Mucosa of gallbladder (tissue), 1 donor: Measurements from ENCODE around the gene ACTG1. TPM values are rescaled to one million over a fixed set of nuclear protein-coding genes. Genes with fewer than 3 reads are reported as not detected.

ENCODE experiments used
- DNase-seq: peaks from one replicate; pipeline ENCODE4 v3.0.0-alpha.2; 2020; ENCODE audit warnings: low spot score
- total RNA-seq: library from RNA; stranded (reverse); gene quantifications from one replicate; pipeline ENCODE4 v1.2.1, GENCODE V29; 2021
- donor health status: DM: no; HTN: no; CAD: no.

Gene ACTG1
- total RNA-seq: 2,344 TPM

DNA sequence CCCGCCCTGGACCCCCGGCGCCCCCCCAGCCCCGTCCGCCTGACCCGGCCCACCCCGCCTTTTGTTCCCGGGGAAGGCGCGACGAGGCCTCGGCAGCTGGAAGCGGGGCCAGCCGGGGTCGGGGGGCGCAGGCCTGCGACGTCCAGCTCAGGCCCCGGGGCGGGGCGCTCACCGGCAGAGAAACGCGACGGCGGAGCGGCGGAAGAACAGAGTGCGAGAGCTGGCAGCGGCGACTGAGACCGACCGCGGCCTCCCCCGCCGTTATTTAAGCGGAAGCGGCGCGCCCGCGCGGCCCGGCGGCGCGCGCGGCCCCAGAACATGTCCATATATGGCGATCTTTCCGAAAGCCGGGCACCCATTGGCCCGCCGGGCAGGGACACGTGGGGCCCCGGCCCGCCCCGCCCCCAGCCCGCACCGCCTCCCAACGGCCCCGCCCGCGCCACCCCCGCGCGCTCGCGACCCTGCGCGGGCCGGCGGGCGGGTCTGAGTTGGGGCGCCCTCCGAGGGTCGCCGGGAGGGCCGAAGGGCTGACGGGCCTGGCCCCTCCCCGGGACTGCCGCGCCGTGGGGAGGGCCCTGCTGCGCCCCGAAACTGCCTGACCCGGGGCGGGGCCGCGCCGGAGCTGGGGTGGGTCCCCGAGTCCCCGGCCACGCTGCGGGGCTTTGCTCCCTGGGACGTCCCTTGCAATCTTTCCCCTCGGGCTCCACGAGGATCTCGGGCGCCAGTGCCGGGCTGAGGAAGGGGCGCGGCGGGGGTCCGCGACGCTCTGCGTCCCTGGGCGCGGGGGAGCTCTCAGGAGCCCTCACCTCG is at the start of gene ACTG1:
Gene ACTG1 (minus strand): TSS at position 238 of the 810 bp plus-strand sequence. CDS start 445 bp downstream, outside the sequence.
- peak; percentile 95 for DNase-seq

GRCh38 chr17:81561494-81561885 is 48.9 kb upstream of the ACTG1 start:
- no peak for DNase-seq

DNA sequence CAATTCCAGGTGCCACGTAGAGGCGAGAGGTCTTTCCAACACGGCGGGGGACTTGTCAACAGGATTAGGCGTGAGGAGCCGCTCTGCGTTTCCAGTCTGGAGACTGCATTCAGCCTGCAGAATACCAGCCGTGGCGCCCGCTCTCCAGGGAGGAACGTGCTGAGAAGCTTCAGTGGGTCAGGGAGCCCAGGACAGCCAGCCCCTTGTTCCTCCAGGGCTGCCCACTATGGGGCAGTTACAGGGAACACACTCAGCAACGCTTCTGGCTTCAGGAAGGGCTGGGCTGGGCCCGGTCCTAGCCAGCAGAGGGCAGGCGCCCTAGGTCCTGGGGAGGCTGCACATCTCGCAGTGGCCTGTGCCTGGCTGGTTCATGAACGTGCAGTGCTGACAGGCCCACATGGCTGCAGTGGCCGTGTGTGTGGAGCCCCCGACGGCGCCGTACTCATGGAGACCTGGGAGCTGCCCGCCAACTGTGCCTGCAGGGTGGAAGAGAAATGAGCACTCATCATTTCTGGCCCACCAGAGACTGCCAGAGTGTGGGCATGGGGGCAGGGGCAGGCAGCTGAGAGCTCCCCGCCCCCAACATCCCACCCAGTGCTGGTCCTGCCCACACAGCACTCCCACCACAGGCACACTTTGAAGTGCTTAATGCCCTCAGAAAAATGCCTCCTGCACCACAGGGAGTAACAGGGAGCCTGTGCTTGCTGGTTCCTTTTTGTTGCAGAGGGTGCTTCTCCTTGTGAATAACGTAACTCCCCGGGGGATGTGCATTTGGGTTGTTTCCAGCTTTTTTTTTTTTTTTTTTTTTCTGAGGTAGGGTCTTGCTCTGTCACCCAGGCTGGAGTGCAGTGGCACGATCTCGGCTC is 46.6 kb upstream of the ACTG1 start:
- DNase-seq: no peak

GRCh38 chr17:81558115-81558468 is 45.5 kb upstream of the ACTG1 start:
- no peak for DNase-seq

DNA sequence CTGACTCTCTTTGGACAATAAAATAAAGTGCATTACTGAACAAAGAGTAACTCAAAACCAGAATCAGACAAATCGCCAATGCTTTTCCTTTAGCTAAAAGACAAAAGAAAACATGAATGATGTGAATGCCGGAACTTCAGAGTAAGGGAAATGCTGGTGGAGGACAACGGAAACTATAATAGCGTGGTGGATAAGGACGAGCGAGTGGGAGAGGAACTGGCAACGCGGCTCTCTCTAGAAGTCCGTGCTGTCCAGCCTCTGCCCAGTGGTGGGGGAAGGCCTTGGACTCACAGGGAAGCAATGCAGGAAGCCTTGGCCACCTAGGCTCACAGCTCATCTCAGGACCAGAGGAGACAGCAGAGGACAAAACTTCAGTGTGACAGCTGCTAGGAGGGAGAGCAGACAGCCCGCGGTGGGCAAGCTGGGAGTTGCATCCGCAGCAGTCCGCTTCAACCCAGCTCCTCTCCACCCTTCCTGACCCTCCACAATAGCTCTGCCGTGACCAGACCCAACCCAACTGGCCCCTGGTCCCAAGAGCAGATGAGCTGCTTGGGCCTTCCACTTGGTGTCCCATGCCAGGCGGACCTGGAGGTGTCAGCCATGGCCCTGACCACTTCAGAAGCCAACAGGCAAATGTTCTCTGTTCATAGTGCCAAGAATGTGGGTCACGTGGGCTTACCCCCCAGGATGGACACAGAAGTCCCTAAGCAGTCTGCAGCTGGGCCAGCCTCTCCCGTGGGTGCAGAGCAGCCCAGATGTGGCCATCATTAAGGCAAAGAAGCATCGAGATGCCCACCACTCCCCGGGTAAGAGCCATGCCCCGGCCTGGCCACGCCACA is 44.9 kb upstream of the ACTG1 start:
- DNase-seq: no peak

GRCh38 chr17:81556863-81557262 is 44.3 kb upstream of the ACTG1 start:
- no peak for DNase-seq

- DNase-seq: no peak
Measured at GRCh38 chr17:81556175-81556691, 43.6 kb upstream of the ACTG1 start.

- DNase-seq: no peak
Measured at GRCh38 chr17:81553616-81554181, 41.1 kb upstream of the ACTG1 start.

DNA sequence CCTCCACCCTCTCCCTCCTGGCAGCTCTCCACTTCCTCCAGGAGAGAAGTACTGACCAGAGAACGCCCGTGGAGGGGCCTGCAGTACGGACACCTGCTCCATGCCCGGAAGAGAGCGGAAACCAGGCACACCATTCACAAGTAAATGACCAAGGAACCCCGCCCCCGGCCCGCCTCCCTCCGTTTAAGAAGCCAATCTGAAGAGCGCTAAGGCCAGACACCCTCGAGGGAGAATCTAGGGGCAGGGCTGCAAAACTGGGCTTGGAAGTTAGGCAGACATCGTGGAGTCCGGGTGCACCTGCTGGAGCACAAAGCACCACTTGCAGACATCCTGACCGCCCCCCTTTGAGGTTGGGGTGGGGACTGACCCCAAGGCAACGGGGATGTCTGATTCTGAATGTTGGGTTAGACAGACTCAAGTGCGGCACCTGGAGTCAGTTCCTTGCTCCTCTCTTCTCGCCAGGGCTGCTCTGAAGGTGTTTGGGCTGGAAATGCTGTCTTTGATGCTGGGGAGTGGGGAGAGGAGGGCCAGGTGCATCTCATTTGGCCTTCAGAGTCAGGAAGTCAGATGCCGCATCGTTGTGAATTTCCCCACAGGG is 40.5 kb upstream of the ACTG1 start:
- DNase-seq: peak; percentile 63

DNA sequence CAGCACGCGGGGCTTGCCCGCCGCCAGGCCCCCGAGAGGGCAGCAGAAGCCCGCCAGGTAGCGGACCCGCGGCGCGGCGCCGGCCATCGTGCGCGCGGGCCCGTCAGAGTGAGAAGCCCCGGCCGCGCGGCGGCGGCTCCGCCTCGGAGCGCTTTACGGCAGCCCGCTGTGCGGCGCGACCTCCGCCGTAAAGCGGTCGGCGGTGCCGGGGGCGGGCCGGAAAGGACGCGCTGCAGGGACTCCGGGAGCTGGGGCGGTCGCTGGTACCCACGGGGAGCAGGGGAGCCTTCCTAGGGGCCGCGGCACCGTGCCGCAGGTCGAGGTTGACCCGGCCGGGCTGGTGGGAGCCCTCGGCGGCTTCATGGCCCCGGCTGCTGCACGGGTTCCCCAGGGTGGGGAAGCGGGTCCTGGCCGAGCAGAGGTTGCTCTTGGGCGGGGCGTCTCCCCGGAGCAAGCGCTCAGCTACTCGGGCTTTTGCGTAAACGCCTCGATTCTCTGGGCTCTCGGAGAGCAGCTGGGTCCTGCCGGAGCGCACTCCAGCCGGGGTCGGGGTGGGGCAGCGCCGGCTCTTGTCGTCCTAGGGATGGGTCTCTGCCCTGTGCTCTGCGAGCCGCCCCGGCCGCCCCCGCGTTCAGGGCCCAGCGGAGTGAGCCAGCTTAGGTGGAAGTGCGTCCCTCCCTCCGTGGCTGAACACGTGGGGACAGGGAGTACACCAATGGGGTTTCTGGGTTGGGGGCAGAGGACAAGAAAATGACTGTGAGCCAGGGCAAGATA is 39.8 kb upstream of the ACTG1 start, which contains the start of gene FAAP100:
Gene FAAP100 (minus strand): TSS at position 110 of the 774 bp plus-strand sequence. CDS start 23 bp downstream, at position 87.
- peak; percentile 78 for DNase-seq

DNA sequence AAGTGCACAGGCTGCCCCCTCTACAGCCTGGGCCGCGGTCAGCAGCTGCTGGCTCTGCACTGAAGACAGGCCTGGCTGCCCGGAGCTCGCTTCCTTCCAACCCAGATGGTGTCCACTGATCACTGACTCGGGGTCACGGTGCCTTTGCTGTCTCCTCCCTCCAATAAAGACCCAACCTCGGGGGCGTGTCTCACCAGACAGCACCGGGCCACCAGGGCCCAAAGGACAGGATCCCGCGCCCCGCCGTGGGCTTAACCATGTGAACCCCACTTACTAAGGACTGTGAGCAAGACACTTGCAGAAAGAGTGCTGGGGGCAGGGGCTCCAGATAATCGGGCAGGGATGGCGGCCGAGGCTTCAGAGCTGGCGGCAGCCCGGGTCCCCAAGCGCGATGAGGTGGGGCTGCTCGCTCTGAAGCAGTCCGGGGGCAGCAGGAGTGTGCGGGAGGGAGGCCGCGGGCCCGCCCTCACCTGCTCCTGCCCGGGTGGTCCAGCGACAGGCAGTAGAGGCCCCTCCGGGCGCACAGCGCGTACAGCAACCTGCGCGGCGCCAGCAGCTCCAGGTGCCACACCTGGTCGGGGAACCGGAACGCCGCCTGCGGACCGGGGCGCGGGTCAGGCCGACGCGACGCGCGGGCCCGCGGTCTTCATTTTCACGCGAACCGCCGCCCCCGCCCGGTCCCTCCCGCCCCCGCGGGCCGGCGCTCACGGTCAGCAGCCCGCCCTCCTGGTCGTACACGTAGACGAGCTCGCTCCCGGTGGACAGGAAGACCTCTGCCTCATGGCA is 39.1 kb upstream of the ACTG1 start:
- DNase-seq: no peak

GRCh38 chr17:81550830-81551457 is 38.3 kb upstream of the ACTG1 start:
- no peak for DNase-seq

DNA sequence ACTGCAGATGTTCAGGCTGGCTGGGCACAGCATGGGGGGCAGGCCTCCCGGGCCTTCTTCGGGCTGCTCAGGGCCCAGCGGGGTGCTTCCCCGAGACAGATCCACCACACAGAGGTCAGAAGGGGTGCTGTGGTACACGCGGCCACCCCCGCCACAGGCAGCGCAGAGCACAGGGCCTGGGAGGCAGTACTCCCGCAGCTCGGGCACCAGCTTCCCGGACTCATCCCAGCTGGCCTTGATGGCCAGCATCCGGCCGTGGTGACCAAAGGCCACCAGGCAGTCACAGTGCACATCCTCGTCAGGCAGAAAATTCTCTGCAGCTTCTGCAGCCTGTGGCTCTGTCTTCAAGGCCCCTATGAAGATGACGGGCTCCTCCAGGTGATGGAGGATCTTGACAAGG is 37.7 kb upstream of the ACTG1 start:
- no peak for DNase-seq

DNA sequence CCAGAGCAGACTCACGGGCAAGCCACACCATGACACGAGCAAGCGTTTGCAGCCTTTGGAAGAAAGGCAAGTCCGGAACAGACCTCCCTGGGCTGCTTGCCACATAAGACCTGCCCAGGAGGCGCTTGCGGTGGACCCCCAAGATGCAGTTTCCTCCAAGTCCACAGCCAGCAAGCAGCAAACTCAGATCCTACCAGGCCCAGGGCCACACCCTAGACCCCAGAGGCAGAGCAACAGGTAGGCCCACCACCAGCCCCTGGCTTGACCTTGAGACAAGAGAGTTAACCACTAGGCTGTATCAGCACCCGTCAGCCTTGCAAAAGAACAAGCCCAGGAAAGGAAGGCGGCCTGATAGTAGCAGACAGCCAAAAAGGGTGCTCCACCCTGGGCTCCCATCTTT is 37.2 kb upstream of the ACTG1 start:
- no peak for DNase-seq

DNA sequence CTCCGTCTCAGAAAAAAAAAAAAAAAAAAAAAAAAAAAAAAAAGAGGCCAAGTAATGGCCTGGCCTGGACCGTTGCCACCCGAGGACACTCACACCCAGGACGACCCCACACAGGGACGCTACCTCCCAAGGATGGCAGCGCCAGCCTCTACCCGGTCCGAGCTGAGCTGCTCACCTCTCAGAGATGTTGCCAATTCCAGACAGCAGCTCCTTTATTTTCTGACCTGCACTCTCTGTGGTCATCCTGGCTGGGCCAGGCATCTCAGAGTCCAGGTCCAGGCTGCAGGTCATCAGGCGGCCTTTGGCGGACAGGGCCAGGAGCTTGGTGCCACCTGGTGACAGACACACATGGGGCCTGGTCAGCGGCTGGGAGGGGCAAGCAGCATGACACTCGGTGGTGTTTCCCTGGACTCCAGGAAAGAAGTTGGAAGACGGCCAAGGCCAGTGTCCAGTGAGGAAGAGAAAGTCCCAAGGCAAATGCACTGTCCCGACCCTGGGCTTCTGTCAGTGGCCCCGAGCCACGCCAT is 36.5 kb upstream of the ACTG1 start:
- DNase-seq: no peak

DNA sequence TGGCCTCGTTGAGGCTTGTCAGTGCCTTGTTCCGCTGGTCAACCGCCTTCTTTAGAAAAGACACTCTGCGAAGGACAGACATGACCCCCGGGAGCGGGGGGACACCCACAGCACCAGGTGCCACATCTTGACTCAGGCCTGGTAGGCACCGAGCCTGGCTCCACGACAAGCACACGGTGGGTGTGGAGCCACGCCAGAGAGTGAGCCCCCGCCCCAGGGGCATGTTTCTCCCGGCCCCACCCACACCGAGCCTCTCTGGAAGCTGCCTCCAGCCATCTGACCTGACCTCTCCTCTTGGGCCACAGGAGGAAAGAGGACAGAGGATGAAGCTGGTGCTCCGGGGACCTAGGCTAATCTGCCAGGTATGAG is 35.0 kb upstream of the ACTG1 start:
- no peak for DNase-seq

DNA sequence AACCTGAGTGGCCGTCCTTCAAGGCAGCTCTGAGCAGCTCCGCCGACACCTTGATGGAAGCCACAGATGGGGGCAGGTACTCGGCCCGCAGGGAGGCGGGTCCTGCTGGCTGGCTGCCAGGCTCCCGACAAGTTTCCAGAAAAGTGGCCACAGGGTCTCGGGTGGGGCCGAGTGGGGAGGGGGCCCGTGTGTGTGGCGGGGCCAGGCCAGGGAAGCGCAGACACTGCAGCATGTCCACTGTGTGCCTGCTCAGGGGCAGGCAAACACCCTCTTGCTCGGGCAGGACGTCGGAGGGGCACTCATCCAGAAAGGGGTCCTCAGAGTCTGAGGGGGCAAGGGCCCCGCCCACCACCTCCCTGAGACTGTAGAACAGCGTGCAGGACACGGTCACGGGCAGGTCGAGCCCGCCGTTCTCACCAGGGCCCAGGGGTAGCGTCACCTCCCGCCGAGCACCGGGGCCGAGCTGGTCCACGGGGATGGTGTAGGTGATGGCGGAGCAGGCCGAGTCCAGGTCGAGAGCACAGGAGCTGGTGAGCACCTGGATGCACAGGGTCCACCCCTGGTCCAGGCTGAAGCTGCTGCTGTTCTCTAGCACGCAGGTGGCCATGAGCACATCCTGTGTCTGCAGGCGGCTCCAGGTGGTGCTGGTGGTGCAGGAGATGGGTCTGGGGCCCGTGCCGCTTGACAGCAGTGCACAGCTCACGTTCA is 34.5 kb upstream of the ACTG1 start:
- no peak for DNase-seq
